Liver (tissue), 9 donors: ENCODE results near the gene SMIM24. TPM values are rescaled to one million over a fixed set of nuclear protein-coding genes. Genes with fewer than 3 reads are reported as not detected.

Experiments used
- DNase-seq: peaks from one replicate; pipeline ENCODE4 v3.0.0-alpha.2; 2017; ENCODE audit warnings: low spot score
- H3K27ac ChIP-seq, 2 donors: one replicate each; pipeline ENCODE4 v1.7.0; 2013; ENCODE audit warnings: inconsistent platforms in 2 of 2, low read length in 2 of 2, control low read depth in 1 of 2, low read depth in 1 of 2, mild to moderate bottlenecking in 1 of 2
- H3K27me3 ChIP-seq, 4 donors: one replicate each; pipeline versions ENCODE4 v1.6.1 to v1.7.0; 2013; ENCODE audit warnings: low read length in 3 of 4, inconsistent platforms in 1 of 4, mild to moderate bottlenecking in 1 of 4, moderate library complexity in 1 of 4; ENCODE audit not compliant: control insufficient read depth in 4 of 4, insufficient read depth in 4 of 4
- H3K36me3 ChIP-seq, 4 donors: one replicate each; pipeline versions ENCODE4 v1.6.1 to v1.7.0; 2013; ENCODE audit warnings: low read length in 3 of 4, mild to moderate bottlenecking in 3 of 4, low read depth in 1 of 4, moderate library complexity in 1 of 4; ENCODE audit not compliant: control insufficient read depth in 4 of 4, insufficient read depth in 3 of 4
- H3K4me1 ChIP-seq, 4 donors: one replicate each; pipeline versions ENCODE4 v1.6.1 to v1.7.0; 2013; ENCODE audit warnings: low read length in 3 of 4, mild to moderate bottlenecking in 3 of 4, moderate library complexity in 1 of 4; ENCODE audit not compliant: control insufficient read depth in 4 of 4, insufficient read depth in 4 of 4
- H3K4me3 ChIP-seq, 3 donors: one replicate each; pipeline versions ENCODE4 v1.6.1 to v1.7.0; 2013; ENCODE audit warnings: low read length in 3 of 3, control low read depth in 1 of 3, low read depth in 1 of 3, mild to moderate bottlenecking in 1 of 3
- H3K9ac ChIP-seq, 2 donors: one replicate each; pipeline ENCODE4 v1.7.0; 2013; ENCODE audit warnings: low read length in 2 of 2, mild to moderate bottlenecking in 2 of 2, moderate library complexity in 2 of 2, control low read depth in 1 of 2, low read depth in 1 of 2
- H3K9me3 ChIP-seq, 4 donors: one replicate each; pipeline versions ENCODE4 v1.6.1 to v1.7.0; 2013; ENCODE audit warnings: low read length in 3 of 4; ENCODE audit not compliant: control insufficient read depth in 4 of 4
- CTCF ChIP-seq: fragments of 150-350 bp; IDR thresholded peaks from 2 replicates; pipeline ENCODE4 v1.5.1; 2017; ENCODE audit warnings: improper control_type of control experiment, low read depth, low read length; ENCODE audit not compliant: missing input control
- EGR1 ChIP-seq, 2 donors: IDR thresholded peaks; 2 replicates each; pipeline ENCODE4 v1.6.1; 2016 to 2018; ENCODE audit warnings: antibody characterized with exemption in 2 of 2, low read depth in 2 of 2
- FOXA2 ChIP-seq: IDR thresholded peaks from 2 replicates; pipeline ENCODE4 v1.6.1; 2016; ENCODE audit warnings: antibody characterized with exemption
- GABPA ChIP-seq, 2 donors: IDR thresholded peaks in 1 of 2; conservative IDR thresholded peaks in 1 of 2; 2 replicates each; pipeline ENCODE4 v1.6.1; 2016; ENCODE audit warnings: antibody characterized with exemption in 2 of 2, mild to moderate bottlenecking in 1 of 2, moderate library complexity in 1 of 2
- HNF4A ChIP-seq, 2 donors: conservative IDR thresholded peaks; 2 replicates each; pipeline ENCODE4 v1.6.1; 2016; ENCODE audit warnings: antibody characterized with exemption in 2 of 2, mild to moderate bottlenecking in 2 of 2
- JUND ChIP-seq, 2 donors: IDR thresholded peaks; 2 replicates each; pipeline ENCODE4 v1.6.1; 2016; ENCODE audit warnings: antibody characterized with exemption in 2 of 2
- NR2F2 ChIP-seq: IDR thresholded peaks from 2 replicates; pipeline ENCODE4 v1.6.1; 2016; ENCODE audit warnings: antibody characterized with exemption
- RAD21 ChIP-seq, 2 donors: IDR thresholded peaks; 2 replicates each; pipeline ENCODE4 v1.6.1; 2016; ENCODE audit warnings: antibody characterized with exemption in 2 of 2, mild to moderate bottlenecking in 2 of 2
- REST ChIP-seq: IDR thresholded peaks from 2 replicates; pipeline ENCODE4 v1.6.1; 2016; ENCODE audit warnings: antibody characterized with exemption, mild to moderate bottlenecking
- RXRA ChIP-seq, 2 donors: IDR thresholded peaks; 2 replicates each; pipeline ENCODE4 v1.6.1; 2017 to 2018; ENCODE audit warnings: antibody characterized with exemption in 2 of 2, mild to moderate bottlenecking in 1 of 2
- SP1 ChIP-seq: IDR thresholded peaks from 2 replicates; pipeline ENCODE4 v1.6.1; 2018; ENCODE audit warnings: antibody characterized with exemption, mild to moderate bottlenecking
- TAF1 ChIP-seq: conservative IDR thresholded peaks from 2 replicates; pipeline ENCODE4 v1.6.1; 2016; ENCODE audit warnings: antibody characterized with exemption, mild to moderate bottlenecking
- YY1 ChIP-seq: IDR thresholded peaks from 2 replicates; pipeline ENCODE4 v1.6.1; 2016; ENCODE audit warnings: antibody characterized with exemption, mild to moderate bottlenecking
- ZBTB33 ChIP-seq: IDR thresholded peaks from 2 replicates; pipeline ENCODE4 v1.6.1; 2016; ENCODE audit warnings: antibody characterized with exemption
- WGBS: extraction: QIAGEN DNeasy Blood & Tissue Kit; methylation state at CpG from one replicate; pipeline ENCODE4 v1.1.7; 2013; 5-methylcytosine and 5-hydroxymethylcytosine counted together
- polyA plus RNA-seq, 2 donors: library from polyadenylated mRNA; stranded (reverse) in 1 of 2; unstranded in 1 of 2; fragments of 200-250 nt in 1 of 2; fragments of >200 nt in 1 of 2; fragmentation: Nextera tagmentation in 1 of 2; extraction: Ambion mirVana in 1 of 2; gene quantifications; one replicate each; pipeline versions ENCODE4 v1.2.1 to v1.2.3, GENCODE V29; 2013 to 2015
- total RNA-seq, 2 donors: library from RNA; depleted of rRNA; stranded (reverse); fragments of >200 nt; gene quantifications; one replicate each; pipeline ENCODE4 v1.2.3, GENCODE V29; 2014
- donor health status: healthy.
- donor health status: healthy.
- donor health status: healthy.
- donor health status: healthy.
- donor health status: healthy.

The SMIM24 gene
- total and polyA plus RNA-seq, 4 donors: 0.17 to 13.7 (median 2.8) TPM

- Histone ChIP-seq H3K9ac (no peak overlapping the region), H3K27ac (peak overlapping the region; percentile 64 to 69), H3K4me1 (peaks cover 0 to 10% (median 1%) of the 10 kb centered on the region in 4 donors), H3K4me3 (no peak overlapping the region), H3K9me3 (no peaks in the 10 kb centered on the region), H3K36me3 (peaks cover 24 to 64% (median 46%) of the 10 kb centered on the region in 4 donors), H3K27me3 (no peaks in the 10 kb centered on the region)
- TF ChIP-seq RXRA (IDR thresholded peaks at IDR 0.05) (peak; percentile 52 to 63), NR2F2 (peak; percentile 53), SP1 (peak; percentile 26), EGR1 (IDR thresholded peaks at IDR 0.05; ENCODE audit: low read depth in 2 of 2) (no peak), HNF4A (conservative IDR thresholded peaks at IDR 0.05) (peak; percentile 35 to 45), RAD21 (IDR thresholded peaks at IDR 0.05) (no peak)
- WGBS: 50% methylated on average over 10 of the region's 10 CpGs
- DNase-seq: no peak
Measured at GRCh38 chr19:3451451-3451866, 28.9 kb downstream of the SMIM24 start.

GRCh38 chr19:3450796-3451411 lies 29.4 kb downstream of the SMIM24 start:
- H3K9ac ChIP-seq: no peak overlapping the region
- H3K36me3 ChIP-seq: peaks cover 25 to 64% (median 46%) of the 10 kb centered on the region in 4 donors
- H3K27ac ChIP-seq: peak overlapping the region; percentile 64 to 69
- no peaks in the 10 kb centered on the region for H3K27me3 ChIP-seq
- H3K9me3 ChIP-seq: no peaks in the 10 kb centered on the region
- TF ChIP-seq REST: no peak
- peak in 1 of 2 donors; percentile 69 for TF ChIP-seq JUND (IDR thresholded peaks at IDR 0.05)
- no peak for TF ChIP-seq SP1
- peak; percentile 12 for TF ChIP-seq NR2F2
- TF ChIP-seq FOXA2: no peak
- no peak for TF ChIP-seq GABPA (IDR thresholded peaks at IDR 0.05 in 1 of 2, conservative IDR thresholded peaks at IDR 0.05 in 1 of 2)
- DNase-seq: no peak
- 55% methylated on average over 12 of the region's 12 CpGs for WGBS
- H3K4me1 ChIP-seq: peaks cover 0 to 10% (median 1%) of the 10 kb centered on the region in 4 donors
- no peak overlapping the region for H3K4me3 ChIP-seq

GRCh38 chr19:3448616-3449334 lies 31.6 kb downstream of the SMIM24 start:
- no peak overlapping the region for H3K9ac ChIP-seq
- H3K36me3 ChIP-seq: peaks cover 29 to 60% (median 42%) of the 10 kb centered on the region in 4 donors
- 95% methylated on average over 28 of the region's 28 CpGs for WGBS
- no peaks in the 10 kb centered on the region for H3K27me3 ChIP-seq
- no peaks in the 10 kb centered on the region for H3K9me3 ChIP-seq
- no peak overlapping the region for H3K27ac ChIP-seq
- H3K4me1 ChIP-seq: peaks cover 0 to 17% (median 6%) of the 10 kb centered on the region in 4 donors
- H3K4me3 ChIP-seq: no peak overlapping the region
- no peak for DNase-seq
- TF ChIP-seq YY1: no peak
- no peak for TF ChIP-seq EGR1 (IDR thresholded peaks at IDR 0.05; ENCODE audit: low read depth in 2 of 2)
- no peak for TF ChIP-seq CTCF
- TF ChIP-seq SP1: no peak
- TF ChIP-seq JUND (IDR thresholded peaks at IDR 0.05): no peak
- TF ChIP-seq NR2F2: no peak
- no peak for TF ChIP-seq TAF1
- TF ChIP-seq REST: no peak
- no peak for TF ChIP-seq ZBTB33
